ENCODE data around the gene CFAP97D2. TPM values are rescaled to one million over a fixed set of nuclear protein-coding genes. Genes with fewer than 3 reads are reported as not detected.
A peak's percentile ranks its signal among the peaks of the same experiment; 100 is the strongest.

CFAP97D2 gene
- total and polyA plus RNA-seq, 2 of the 13 experiments (the other 11 are each of a cell fraction or from before 2014, with no cell fraction given) = not detected

- no peak overlapping the region for H3K9ac ChIP-seq (ENCODE audit: insufficient read depth, low read depth, low read length)
- ChIA-PET CTCF (ENCODE audit: low intra/inter-chr PET ratio, low total read pairs) (no interaction called here), POLR2A (no interaction called here)
- TF ChIP-seq HNF4A (CRISPR knock-in tag; IDR thresholded peaks at IDR 0.05) = no peak
- no peak for TF ChIP-seq ZNF331 (CRISPR knock-in tag; IDR thresholded peaks at IDR 0.05)
- TF ChIP-seq SOX6 (IDR thresholded peaks at IDR 0.05) = 0 out of 2 replicates have a peak, but pooled peaks have one; percentile 8
- no peak for TF ChIP-seq SOX6 (CRISPR knock-in tag; IDR thresholded peaks at IDR 0.05)
- TF ChIP-seq, protein P1, sequence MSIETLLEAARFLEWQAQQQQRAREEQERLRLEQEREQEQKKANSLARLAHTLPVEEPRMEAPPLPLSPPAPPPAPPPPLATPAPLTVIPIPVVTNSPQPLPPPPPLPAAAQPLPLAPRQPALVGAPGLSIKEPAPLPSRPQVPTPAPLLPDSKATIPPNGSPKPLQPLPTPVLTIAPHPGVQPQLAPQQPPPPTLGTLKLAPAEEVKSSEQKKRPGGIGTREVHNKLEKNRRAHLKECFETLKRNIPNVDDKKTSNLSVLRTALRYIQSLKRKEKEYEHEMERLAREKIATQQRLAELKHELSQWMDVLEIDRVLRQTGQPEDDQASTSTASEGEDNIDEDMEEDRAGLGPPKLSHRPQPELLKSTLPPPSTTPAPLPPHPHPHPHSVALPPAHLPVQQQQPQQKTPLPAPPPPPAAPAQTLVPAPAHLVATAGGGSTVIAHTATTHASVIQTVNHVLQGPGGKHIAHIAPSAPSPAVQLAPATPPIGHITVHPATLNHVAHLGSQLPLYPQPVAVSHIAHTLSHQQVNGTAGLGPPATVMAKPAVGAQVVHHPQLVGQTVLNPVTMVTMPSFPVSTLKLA (IDR thresholded peaks at IDR 0.05) = peak; percentile 94
- no peak for TF ChIP-seq NFAT5 (CRISPR knock-in tag; IDR thresholded peaks at IDR 0.05)
- no peak for TF ChIP-seq TP53 (CRISPR knock-in tag; conservative IDR thresholded peaks at IDR 0.05)
- H3K4me3 ChIP-seq (replicated peaks in 1 of 3; ENCODE audit: insufficient read depth in 1 of 3, low read depth in 2 of 3, low read length in 3 of 3) = no peak overlapping the region
- intact Hi-C loops (cut with micrococcal nuclease; ENCODE audit: unreplicated experiment) = no loop called here
- no peak for FAIRE-seq
- no TSS peak for BruUV-seq (replicated peaks)
- no peak overlapping the region for H3K27ac ChIP-seq (ENCODE audit: extremely low read length, insufficient read depth, low read length)
- no peak for ATAC-seq
- DNase-seq (ENCODE audit: low spot score) = no peak
- H3K4me2 ChIP-seq (ENCODE audit: low read depth, low read length) = no peak overlapping the region
- no peak overlapping the region for H2AFZ ChIP-seq (ENCODE audit: low read length)
- no peaks in the 10 kb centered on the region for H3K9me3 ChIP-seq (ENCODE audit: low read length)
- WGBS (ENCODE audit: low lambda C conversion rate) = 33% methylated on average over 15 of the region's 15 CpGs
- no peaks in the 10 kb centered on the region for H3K79me2 ChIP-seq (ENCODE audit: insufficient read depth, low read length)
- no peaks in the 10 kb centered on the region for H4K20me1 ChIP-seq (ENCODE audit: insufficient read depth, low read length)
- in situ Hi-C loops (cut with HindIII; ENCODE audit: extremely low pct_ligation_motif_present, low pct_unique_long_range_greater_than_20kb) = loop anchor here (5.0 kb wide), 1 partner anchor 86 kb away; no protein-coding TSS in a partner anchor
- no peaks in the 10 kb centered on the region for H3K4me1 ChIP-seq (ENCODE audit: insufficient read depth, low read length)
- no peaks in the 10 kb centered on the region for H3K36me3 ChIP-seq (replicated peaks in 1 of 2; ENCODE audit: control insufficient read depth in 1 of 2, insufficient read depth in 2 of 2, low read length in 2 of 2)
- peaks cover 8 to 24% of the 10 kb centered on the region in 2 experiments; a peak in 4 of 5 replicates for H3K27me3 ChIP-seq (ENCODE audit: control insufficient read depth in 1 of 2, insufficient read depth in 2 of 2, low read length in 2 of 2)
Measured at GRCh38 chr13:114141261-114141996, 37.6 kb upstream of the CFAP97D2 start.

All from HepG2 (cell line).